WTC11 (cell line): ENCODE data around the gene PNP. TPM values are rescaled to one million over a fixed set of nuclear protein-coding genes. Genes with fewer than 3 reads are reported as not detected.

Experiments used
- ATAC-seq: fragments of 200-7000 bp; cut with Tn5 transposase; 2 replicates; pipeline ENCODE4 v1.10.0; 2021; ENCODE audit warnings: mild to moderate bottlenecking, moderate library complexity
- CTCF ChIA-PET: fragments of 300-600 bp; sonication (Branson Sonifier 250); formaldehyde crosslinking; loops from one replicate; lab custom pipeline; 2021; ENCODE audit warnings: antibody characterized with exemption; lab: Charles Lee
- POLR2A ChIA-PET: fragments of 350-600 bp; sonication (Branson Sonifier 250); formaldehyde crosslinking; loops from one replicate; lab custom pipeline; 2021; ENCODE audit warnings: antibody characterized with exemption; lab: Charles Lee
- DNase-seq: peaks from one replicate; pipeline ENCODE4 v3.0.0; 2021; ENCODE audit warnings: low spot score
- H3K27ac Mint-ChIP-seq: 2 replicates; pipeline ENCODE4 v1.8.0; 2021; ENCODE audit warnings: mixed read lengths
- H3K27me3 Mint-ChIP-seq: 2 replicates; pipeline ENCODE4 v1.8.0; 2021; ENCODE audit warnings: low read depth, mild to moderate bottlenecking, moderate library complexity, mixed read lengths
- H3K36me3 Mint-ChIP-seq: 2 replicates; pipeline ENCODE4 v1.8.0; 2021; ENCODE audit warnings: mixed read lengths
- H3K4me1 Mint-ChIP-seq: 2 replicates; pipeline ENCODE4 v1.8.0; 2022; ENCODE audit warnings: mixed read lengths
- H3K4me3 Mint-ChIP-seq: 2 replicates; pipeline ENCODE4 v1.8.0; 2021; ENCODE audit warnings: mild to moderate bottlenecking, moderate library complexity, mixed read lengths
- H3K9me3 Mint-ChIP-seq: 2 replicates; pipeline ENCODE4 v1.8.0; 2021; ENCODE audit warnings: mixed read lengths
- CBFB ChIP-seq: sonication (generic); formaldehyde crosslinking; IDR thresholded peaks from 2 replicates; pipeline ENCODE4 v1.8.1; 2022; ENCODE audit warnings: mild to moderate bottlenecking, low read depth, missing genetic modification reagents
- CREB1 ChIP-seq: sonication (generic); formaldehyde crosslinking; IDR thresholded peaks from 2 replicates; pipeline ENCODE4 v1.8.0; 2023; ENCODE audit warnings: mild to moderate bottlenecking, missing genetic modification reagents
- CREM ChIP-seq: sonication (generic); formaldehyde crosslinking; IDR thresholded peaks from 2 replicates; pipeline ENCODE4 v1.8.1; 2022; ENCODE audit warnings: mild to moderate bottlenecking, missing genetic modification reagents, moderate library complexity
- ETV6 ChIP-seq: sonication (generic); formaldehyde crosslinking; IDR thresholded peaks from 2 replicates; pipeline ENCODE4 v1.8.1; 2022; ENCODE audit warnings: mild to moderate bottlenecking, missing genetic modification reagents
- FOXP1 ChIP-seq: sonication (generic); formaldehyde crosslinking; IDR thresholded peaks from 2 replicates; pipeline ENCODE4 v1.8.0; 2022; ENCODE audit warnings: missing genetic modification reagents, mild to moderate bottlenecking, moderate library complexity, borderline replicate concordance
- FOXP4 ChIP-seq: sonication (generic); formaldehyde crosslinking; IDR thresholded peaks from 2 replicates; pipeline ENCODE4 v1.8.0; 2022; ENCODE audit warnings: mild to moderate bottlenecking, missing genetic modification reagents
- GRHL2 ChIP-seq: fragments of 250-450 bp; sonication (Bioruptor Pico); IDR thresholded peaks from 2 replicates; pipeline ENCODE4 v1.8.0; 2022; ENCODE audit warnings: mild to moderate bottlenecking, moderate library complexity; ENCODE audit not compliant: insufficient replicate concordance, severe bottlenecking
- GTF2I ChIP-seq: fragments of 250-450 bp; sonication (Bioruptor Pico); conservative IDR thresholded peaks from 2 replicates; pipeline ENCODE4 v1.4.0; 2021; ENCODE audit warnings: mild to moderate bottlenecking
- HMGXB4 ChIP-seq: sonication (generic); formaldehyde crosslinking; IDR thresholded peaks from 2 replicates; pipeline ENCODE4 v1.8.1; 2023; ENCODE audit warnings: mild to moderate bottlenecking, moderate library complexity, missing genetic modification reagents
- IRF1 ChIP-seq: sonication (generic); formaldehyde crosslinking; IDR thresholded peaks from 2 replicates; pipeline ENCODE4 v1.8.0; 2023; ENCODE audit warnings: missing genetic modification reagents
- NFATC4 ChIP-seq: fragments of 250-450 bp; sonication (Bioruptor Pico); IDR thresholded peaks from 2 replicates; pipeline ENCODE4 v1.9.0; 2021; ENCODE audit warnings: mild to moderate bottlenecking
- NR2C2 ChIP-seq: sonication (generic); formaldehyde crosslinking; IDR thresholded peaks from 2 replicates; pipeline ENCODE4 v1.8.0; 2022; ENCODE audit warnings: mild to moderate bottlenecking, missing genetic modification reagents
- RORB ChIP-seq: fragments of 250-450 bp; sonication (Bioruptor Pico); IDR thresholded peaks from 2 replicates; pipeline ENCODE4 v1.9.0; 2021; ENCODE audit warnings: mild to moderate bottlenecking
- USF2 ChIP-seq: sonication (generic); formaldehyde crosslinking; IDR thresholded peaks from 2 replicates; pipeline ENCODE4 v1.8.1; 2023; ENCODE audit warnings: mild to moderate bottlenecking, missing genetic modification reagents, moderate library complexity
- ZNF121 ChIP-seq: sonication (generic); formaldehyde crosslinking; IDR thresholded peaks from 2 replicates; pipeline ENCODE4 v1.8.0; 2023; ENCODE audit warnings: missing genetic modification reagents
- ZNF232 ChIP-seq: sonication (generic); formaldehyde crosslinking; IDR thresholded peaks from 2 replicates; pipeline ENCODE4 v1.8.0; 2022; ENCODE audit warnings: mild to moderate bottlenecking, missing genetic modification reagents
- ZNF263 ChIP-seq: sonication (generic); formaldehyde crosslinking; IDR thresholded peaks from 2 replicates; pipeline ENCODE4 v1.8.1; 2022; ENCODE audit warnings: low read depth, mild to moderate bottlenecking, moderate library complexity, missing genetic modification reagents
- ZNF317 ChIP-seq: sonication (generic); formaldehyde crosslinking; IDR thresholded peaks from 2 replicates; pipeline ENCODE4 v1.8.1; 2023; ENCODE audit warnings: low read depth, mild to moderate bottlenecking, moderate library complexity, missing genetic modification reagents, borderline replicate concordance
- ZNF423 ChIP-seq: fragments of 250-450 bp; sonication (Bioruptor Pico); IDR thresholded peaks from 2 replicates; pipeline ENCODE4 v2.1.2; 2022; ENCODE audit warnings: mild to moderate bottlenecking, moderate library complexity
- ZNF671 ChIP-seq: fragments of 250-450 bp; sonication (Bioruptor Pico); IDR thresholded peaks from 2 replicates; pipeline ENCODE4 v1.8.0; 2021; ENCODE audit warnings: mild to moderate bottlenecking
- total RNA-seq: library from RNA; stranded (reverse); gene quantifications from 3 replicates; pipeline ENCODE4 v1.2.3, GENCODE V29; 2021
- TF ChIP-seq, protein P1 (sequence below): sonication (generic); formaldehyde crosslinking; IDR thresholded peaks from 2 replicates; pipeline ENCODE4 v1.8.1; 2022; ENCODE audit warnings: mild to moderate bottlenecking, moderate library complexity, missing genetic modification reagents
- TF ChIP-seq, protein P2 (sequence below): sonication (generic); formaldehyde crosslinking; IDR thresholded peaks from 2 replicates; pipeline ENCODE4 v1.8.1; 2022; ENCODE audit warnings: missing genetic modification reagents, borderline replicate concordance
- TF ChIP-seq, protein P3 (sequence below): sonication (generic); formaldehyde crosslinking; IDR thresholded peaks from 2 replicates; pipeline ENCODE4 v1.8.1; 2023; ENCODE audit warnings: mild to moderate bottlenecking, missing genetic modification reagents, moderate library complexity
- TF ChIP-seq, protein P4 (sequence below): fragments of 250-450 bp; sonication (Bioruptor Pico); IDR thresholded peaks from 2 replicates; pipeline ENCODE4 v1.9.0; 2021; ENCODE audit warnings: moderate library complexity, mild to moderate bottlenecking, inconsistent platforms, borderline replicate concordance

The PNP gene
- total RNA-seq, 1 experiment from 2014 or later, result 95.8 TPM

DNA sequence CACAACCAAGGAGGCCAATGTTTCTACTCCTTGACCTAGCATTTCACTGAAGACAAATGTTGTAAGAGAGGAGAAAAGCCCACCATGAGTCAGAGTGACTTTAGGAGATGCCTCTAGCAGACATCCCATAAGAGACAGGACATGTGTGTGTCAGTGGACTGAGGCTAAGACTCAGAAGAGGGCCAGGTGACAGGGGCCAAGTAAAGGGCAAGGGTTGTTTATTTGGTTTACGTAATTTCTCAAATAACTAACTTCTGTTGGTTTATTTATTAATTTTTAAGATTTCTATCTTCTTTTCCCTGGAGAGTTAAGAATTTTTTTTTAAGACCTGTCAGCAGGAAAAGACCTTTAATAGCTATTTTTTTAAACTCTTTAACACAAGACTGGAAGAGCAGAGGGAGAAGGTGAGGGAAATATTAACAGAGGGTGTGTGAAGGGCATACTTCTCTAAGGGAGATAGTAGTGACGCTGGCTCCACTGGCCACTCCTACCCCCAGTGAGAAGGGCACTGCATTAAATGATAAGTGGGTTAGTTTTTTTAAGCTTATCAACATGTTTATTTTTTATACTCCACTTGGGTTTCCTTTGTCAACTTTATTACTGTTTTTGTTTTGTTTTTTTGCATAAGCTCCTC is 3.4 kb downstream of the PNP start:
- H3K27ac Mint-ChIP-seq, result no peak overlapping the region
- 0 out of 2 replicates have a peak, but pooled peaks cover 2% of the 10 kb centered on the region for H3K27me3 Mint-ChIP-seq
- no peak for TF ChIP-seq CREB1 (CRISPR knock-in tag)
- no peak for TF ChIP-seq NR2C2
- TF ChIP-seq GTF2I, result no peak
- TF ChIP-seq ZNF423, result no peak
- no peak for TF ChIP-seq FOXP1 (CRISPR knock-in tag)
- ChIA-PET CTCF (no interaction called here), POLR2A (no interaction called here)
- no peak overlapping the region for H3K4me3 Mint-ChIP-seq
- H3K9me3 Mint-ChIP-seq, result no peaks in the 10 kb centered on the region
- peaks cover 59% of the 10 kb centered on the region for H3K36me3 Mint-ChIP-seq
- ATAC-seq (no peak), DNase-seq (no peak)
- H3K4me1 Mint-ChIP-seq, result peaks cover 19% of the 10 kb centered on the region

DNA sequence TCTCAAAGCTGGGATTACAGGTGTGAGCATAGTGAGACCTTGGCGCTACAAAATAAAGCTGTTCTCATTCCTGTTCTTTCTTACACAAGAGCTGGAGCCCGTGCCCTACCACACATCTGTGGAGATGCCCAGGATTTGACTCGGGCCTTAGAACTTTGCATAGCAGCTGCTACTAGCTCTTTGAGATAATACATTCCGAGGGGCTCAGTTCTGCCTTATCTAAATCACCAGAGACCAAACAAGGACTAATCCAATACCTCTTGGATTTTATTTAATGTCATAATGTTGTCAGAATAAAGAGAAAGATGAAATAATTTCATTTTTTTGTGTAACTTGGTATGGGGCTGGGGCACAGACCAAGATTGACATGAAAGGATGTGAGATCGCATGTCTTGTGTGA is 7.6 kb downstream of the PNP start:
- no peaks in the 10 kb centered on the region for H3K27me3 Mint-ChIP-seq
- DNase-seq, result no peak
- ChIA-PET CTCF (no interaction called here), POLR2A (no interaction called here)
- ATAC-seq, result no peak
- TF ChIP-seq ZNF121 (no peak), NFATC4 (no peak), CBFB (no peak), RORB (CRISPR knock-in tag) (no peak), ZNF263 (CRISPR knock-in tag) (no peak), CREM (CRISPR knock-in tag) (no peak), FOXP4 (no peak), ETV6 (CRISPR knock-in tag) (no peak), USF2 (no peak), GRHL2 (CRISPR knock-in tag) (no peak)
- TF ChIP-seq, protein P1, sequence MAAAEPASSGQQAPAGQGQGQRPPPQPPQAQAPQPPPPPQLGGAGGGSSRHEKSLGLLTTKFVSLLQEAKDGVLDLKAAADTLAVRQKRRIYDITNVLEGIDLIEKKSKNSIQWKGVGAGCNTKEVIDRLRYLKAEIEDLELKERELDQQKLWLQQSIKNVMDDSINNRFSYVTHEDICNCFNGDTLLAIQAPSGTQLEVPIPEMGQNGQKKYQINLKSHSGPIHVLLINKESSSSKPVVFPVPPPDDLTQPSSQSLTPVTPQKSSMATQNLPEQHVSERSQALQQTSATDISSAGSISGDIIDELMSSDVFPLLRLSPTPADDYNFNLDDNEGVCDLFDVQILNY (CRISPR knock-in tag), result no peak
- H3K27ac Mint-ChIP-seq, result no peak overlapping the region
- no peaks in the 10 kb centered on the region for H3K9me3 Mint-ChIP-seq
- H3K4me1 Mint-ChIP-seq, result peaks cover 8% of the 10 kb centered on the region
- H3K4me3 Mint-ChIP-seq, result no peak overlapping the region
- H3K36me3 Mint-ChIP-seq, result peaks cover 58% of the 10 kb centered on the region

GRCh38 chr14:20477211-20477876 is 8.1 kb downstream of the PNP start:
- Mint-ChIP-seq H3K27me3 (no peaks in the 10 kb centered on the region), H3K4me1 (peaks cover 11% of the 10 kb centered on the region), H3K27ac (no peak overlapping the region; the same call in 1 of the 2 replicates), H3K9me3 (no peaks in the 10 kb centered on the region), H3K36me3 (peaks cover 52% of the 10 kb centered on the region), H3K4me3 (no peak overlapping the region)
- ChIA-PET POLR2A (no interaction called here), CTCF (no interaction called here)
- no peak for TF ChIP-seq IRF1 (CRISPR knock-in tag)
- TF ChIP-seq HMGXB4 (CRISPR knock-in tag), result no peak
- TF ChIP-seq, protein P2, sequence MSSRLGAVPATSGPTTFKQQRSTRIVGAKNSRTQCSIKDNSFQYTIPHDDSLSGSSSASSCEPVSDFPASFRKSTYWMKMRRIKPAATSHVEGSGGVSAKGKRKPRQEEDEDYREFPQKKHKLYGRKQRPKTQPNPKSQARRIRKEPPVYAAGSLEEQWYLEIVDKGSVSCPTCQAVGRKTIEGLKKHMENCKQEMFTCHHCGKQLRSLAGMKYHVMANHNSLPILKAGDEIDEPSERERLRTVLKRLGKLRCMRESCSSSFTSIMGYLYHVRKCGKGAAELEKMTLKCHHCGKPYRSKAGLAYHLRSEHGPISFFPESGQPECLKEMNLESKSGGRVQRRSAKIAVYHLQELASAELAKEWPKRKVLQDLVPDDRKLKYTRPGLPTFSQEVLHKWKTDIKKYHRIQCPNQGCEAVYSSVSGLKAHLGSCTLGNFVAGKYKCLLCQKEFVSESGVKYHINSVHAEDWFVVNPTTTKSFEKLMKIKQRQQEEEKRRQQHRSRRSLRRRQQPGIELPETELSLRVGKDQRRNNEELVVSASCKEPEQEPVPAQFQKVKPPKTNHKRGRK (CRISPR knock-in tag), result no peak
- no peak for TF ChIP-seq NFATC4
- TF ChIP-seq, protein P3, sequence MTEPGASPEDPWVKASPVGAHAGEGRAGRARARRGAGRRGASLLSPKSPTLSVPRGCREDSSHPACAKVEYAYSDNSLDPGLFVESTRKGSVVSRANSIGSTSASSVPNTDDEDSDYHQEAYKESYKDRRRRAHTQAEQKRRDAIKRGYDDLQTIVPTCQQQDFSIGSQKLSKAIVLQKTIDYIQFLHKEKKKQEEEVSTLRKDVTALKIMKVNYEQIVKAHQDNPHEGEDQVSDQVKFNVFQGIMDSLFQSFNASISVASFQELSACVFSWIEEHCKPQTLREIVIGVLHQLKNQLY (CRISPR knock-in tag), result no peak
- TF ChIP-seq ZNF317 (CRISPR knock-in tag), result no peak
- TF ChIP-seq, protein P4, sequence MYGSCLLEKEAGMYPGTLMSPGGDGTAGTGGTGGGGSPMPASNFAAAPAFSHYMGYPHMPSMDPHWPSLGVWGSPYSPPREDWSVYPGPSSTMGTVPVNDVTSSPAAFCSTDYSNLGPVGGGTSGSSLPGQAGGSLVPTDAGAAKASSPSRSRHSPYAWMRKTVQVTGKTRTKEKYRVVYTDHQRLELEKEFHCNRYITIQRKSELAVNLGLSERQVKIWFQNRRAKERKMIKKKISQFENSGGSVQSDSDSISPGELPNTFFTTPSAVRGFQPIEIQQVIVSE, result no peak
- TF ChIP-seq ETV6 (CRISPR knock-in tag), result no peak
- TF ChIP-seq ZNF232 (CRISPR knock-in tag), result no peak
- no peak for TF ChIP-seq ZNF423
- no peak for TF ChIP-seq ZNF671 (CRISPR knock-in tag)
- no peak for DNase-seq
- ATAC-seq, result no peak
